DND-41 (cell line): ENCODE measurements around the gene ZNF217.

Experiments
- EZH2 ChIP-seq: IDR thresholded peaks from 3 replicates; pipeline ENCODE4 v1.6.1; 2012; ENCODE audit warnings: borderline replicate concordance, low read depth, mild to moderate bottlenecking, moderate library complexity, low read length, inconsistent platforms; ENCODE audit not compliant: severe bottlenecking
- TF ChIP-seq, protein P1 (sequence below): IDR thresholded peaks from 2 replicates; pipeline ENCODE4 v1.5.1; 2012; ENCODE audit warnings: borderline replicate concordance, low read length, moderate library complexity, mild to moderate bottlenecking; ENCODE audit not compliant: poor library complexity, severe bottlenecking; ENCODE audit errors: extremely low read depth

DNA sequence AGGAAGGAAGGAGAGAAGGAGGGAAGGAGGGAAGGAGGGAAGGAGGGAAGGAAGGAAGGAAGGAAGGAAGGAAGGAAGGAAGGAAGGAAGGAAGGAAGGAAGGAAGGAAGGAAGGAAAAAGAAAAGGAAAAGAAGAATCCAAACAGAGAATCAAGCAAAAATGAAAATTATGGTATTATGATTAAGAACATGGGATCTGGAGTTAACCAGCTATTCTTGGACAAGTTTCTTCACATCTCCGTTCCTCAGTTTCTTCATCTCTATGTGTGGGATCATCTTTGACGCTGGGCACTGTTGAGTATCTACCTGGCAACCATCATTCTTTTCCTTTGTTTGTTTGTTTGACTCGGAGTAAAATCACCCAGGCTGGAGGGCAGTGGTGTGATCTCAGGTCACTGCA is 71.6 kb downstream of the ZNF217 start:
- TF ChIP-seq EZH2: no peak
- TF ChIP-seq, protein P1, sequence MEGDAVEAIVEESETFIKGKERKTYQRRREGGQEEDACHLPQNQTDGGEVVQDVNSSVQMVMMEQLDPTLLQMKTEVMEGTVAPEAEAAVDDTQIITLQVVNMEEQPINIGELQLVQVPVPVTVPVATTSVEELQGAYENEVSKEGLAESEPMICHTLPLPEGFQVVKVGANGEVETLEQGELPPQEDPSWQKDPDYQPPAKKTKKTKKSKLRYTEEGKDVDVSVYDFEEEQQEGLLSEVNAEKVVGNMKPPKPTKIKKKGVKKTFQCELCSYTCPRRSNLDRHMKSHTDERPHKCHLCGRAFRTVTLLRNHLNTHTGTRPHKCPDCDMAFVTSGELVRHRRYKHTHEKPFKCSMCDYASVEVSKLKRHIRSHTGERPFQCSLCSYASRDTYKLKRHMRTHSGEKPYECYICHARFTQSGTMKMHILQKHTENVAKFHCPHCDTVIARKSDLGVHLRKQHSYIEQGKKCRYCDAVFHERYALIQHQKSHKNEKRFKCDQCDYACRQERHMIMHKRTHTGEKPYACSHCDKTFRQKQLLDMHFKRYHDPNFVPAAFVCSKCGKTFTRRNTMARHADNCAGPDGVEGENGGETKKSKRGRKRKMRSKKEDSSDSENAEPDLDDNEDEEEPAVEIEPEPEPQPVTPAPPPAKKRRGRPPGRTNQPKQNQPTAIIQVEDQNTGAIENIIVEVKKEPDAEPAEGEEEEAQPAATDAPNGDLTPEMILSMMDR: no peak
